Activated naive CD4-positive, alpha-beta T cell treated with anti-CD3 and anti-CD28 coated beads, Interleukin-2, amount 50 U/mL, for 24 hours (primary cell): ENCODE results near the gene FMO3.

ENCODE experiments used
- H3K27ac Mint-ChIP-seq: one replicate; pipeline ENCODE4 v1.8.0; 2021; ENCODE audit warnings: mild to moderate bottlenecking, mixed read lengths
- H3K27me3 Mint-ChIP-seq: one replicate; pipeline ENCODE4 v1.8.0; 2021; ENCODE audit warnings: mixed read lengths
- H3K36me3 Mint-ChIP-seq: one replicate; pipeline ENCODE4 v1.8.0; 2021; ENCODE audit warnings: mixed read lengths
- H3K4me1 Mint-ChIP-seq: one replicate; pipeline ENCODE4 v1.8.0; 2021; ENCODE audit warnings: mixed read lengths
- H3K4me3 Mint-ChIP-seq: one replicate; pipeline ENCODE4 v1.8.0; 2021; ENCODE audit warnings: mild to moderate bottlenecking, mixed read lengths
- H3K9me3 Mint-ChIP-seq: one replicate; pipeline ENCODE4 v1.8.0; 2021; ENCODE audit warnings: mixed read lengths

The FMO3 gene

DNA sequence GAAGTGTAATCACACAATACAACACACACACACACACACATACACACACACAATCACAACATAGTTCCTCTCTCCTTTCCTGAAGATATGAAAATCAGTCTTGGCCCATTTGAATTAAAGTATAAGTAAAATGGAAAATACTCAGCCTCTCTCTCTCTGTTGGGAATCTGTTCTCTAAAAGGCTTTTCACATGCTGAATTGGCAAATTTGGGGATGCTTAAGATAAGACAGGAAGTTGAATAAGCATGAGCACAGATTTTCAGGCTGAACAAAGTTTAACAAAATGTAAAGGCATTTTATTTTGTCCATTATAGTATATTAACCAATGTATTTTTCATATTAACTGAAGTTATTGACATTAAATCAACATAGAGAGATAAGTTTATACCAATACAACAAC, 70.7 kb downstream of the FMO3 start:
- Mint-ChIP-seq H3K27me3 (peaks cover 8% of the 10 kb centered on the region), H3K4me1 (no peaks in the 10 kb centered on the region), H3K27ac (no peak overlapping the region), H3K36me3 (no peaks in the 10 kb centered on the region), H3K4me3 (no peak overlapping the region), H3K9me3 (no peaks in the 10 kb centered on the region)

- Mint-ChIP-seq H3K27me3 (peaks cover 11% of the 10 kb centered on the region), H3K4me3 (no peak overlapping the region), H3K9me3 (no peaks in the 10 kb centered on the region), H3K4me1 (no peaks in the 10 kb centered on the region), H3K27ac (no peak overlapping the region), H3K36me3 (no peaks in the 10 kb centered on the region)
These were observed 75.7 kb downstream of the FMO3 start for GRCh38 chr1:171166361-171166760.
